Stimulated activated CD8-positive, alpha-beta memory T cell treated with anti-CD3 and anti-CD28 coated beads, Interleukin-2, amount 100 ng/mL, for 1 hour (primary cell): ENCODE results near the gene ZNF487.
"Not testable (repeated sequence)": the region's sequence is repeated elsewhere in the genome, so short reads cannot be mapped to it uniquely, and the experiment has no call there.

Experiments used
- DNase-seq, 2 donors: peaks; one replicate each; pipeline ENCODE4 v3.0.0-alpha.2; 2020; ENCODE audit warnings: low read depth in 2 of 2

ZNF487 gene

DNA sequence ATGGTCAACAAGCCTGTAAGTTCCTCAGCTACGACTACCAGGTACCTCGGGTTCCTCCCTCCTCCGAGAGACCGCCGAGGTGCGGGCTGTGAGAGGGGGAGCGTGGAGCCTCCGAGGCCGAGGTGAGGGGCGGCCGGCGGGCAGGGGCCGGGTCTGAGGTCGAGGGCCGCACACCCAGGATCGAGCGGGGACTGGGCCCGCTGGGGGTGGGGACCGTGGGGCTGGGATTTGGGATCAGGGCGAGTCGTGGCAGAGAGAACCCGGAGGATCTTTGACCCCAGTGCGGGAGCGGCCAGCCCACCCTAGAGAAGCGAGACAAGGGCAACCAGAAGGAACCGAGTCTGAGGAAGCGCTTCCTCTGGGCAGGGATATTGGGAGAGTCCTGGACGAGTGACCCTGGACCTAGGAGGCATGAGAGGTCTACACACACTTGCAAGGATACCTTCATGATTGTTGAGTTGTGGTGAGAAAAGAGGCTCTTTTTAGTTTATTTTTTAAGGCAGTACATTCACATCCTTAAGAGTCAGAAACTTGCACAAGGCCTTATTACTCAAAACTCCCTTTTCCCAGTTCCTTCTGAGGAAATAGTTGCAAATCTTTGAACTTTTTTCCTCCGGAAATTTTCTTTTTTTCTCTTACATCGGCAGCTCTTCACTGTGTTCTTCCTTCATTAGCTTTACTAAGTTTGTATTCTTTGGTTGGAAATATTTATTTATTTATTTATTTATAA lies 395 bp downstream of the ZNF487 start:
- no peak for DNase-seq

- no peak for DNase-seq
These were observed 3.7 kb downstream of the ZNF487 start for GRCh38 chr10:43440463-43441134.

DNA sequence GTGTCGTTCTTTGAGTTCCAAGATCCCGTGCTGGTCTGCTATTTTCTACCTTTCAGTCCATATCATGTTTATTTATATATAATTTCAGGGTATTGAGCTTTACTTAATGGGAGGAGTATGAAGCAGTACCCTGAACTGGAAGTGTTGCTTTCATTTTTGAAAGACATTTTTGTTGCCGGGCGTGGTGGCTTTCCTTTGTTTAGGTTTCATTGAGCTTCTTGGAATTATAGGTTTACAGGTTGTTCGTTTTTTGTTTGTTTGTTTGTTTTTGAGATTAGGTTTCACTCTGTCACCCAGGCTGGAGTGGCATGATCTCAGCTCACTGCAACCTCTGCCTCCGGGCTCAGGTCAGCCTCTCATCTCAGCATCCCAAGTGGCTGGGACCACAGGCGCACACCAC lies 7.4 kb downstream of the ZNF487 start:
- DNase-seq = no peak

DNA sequence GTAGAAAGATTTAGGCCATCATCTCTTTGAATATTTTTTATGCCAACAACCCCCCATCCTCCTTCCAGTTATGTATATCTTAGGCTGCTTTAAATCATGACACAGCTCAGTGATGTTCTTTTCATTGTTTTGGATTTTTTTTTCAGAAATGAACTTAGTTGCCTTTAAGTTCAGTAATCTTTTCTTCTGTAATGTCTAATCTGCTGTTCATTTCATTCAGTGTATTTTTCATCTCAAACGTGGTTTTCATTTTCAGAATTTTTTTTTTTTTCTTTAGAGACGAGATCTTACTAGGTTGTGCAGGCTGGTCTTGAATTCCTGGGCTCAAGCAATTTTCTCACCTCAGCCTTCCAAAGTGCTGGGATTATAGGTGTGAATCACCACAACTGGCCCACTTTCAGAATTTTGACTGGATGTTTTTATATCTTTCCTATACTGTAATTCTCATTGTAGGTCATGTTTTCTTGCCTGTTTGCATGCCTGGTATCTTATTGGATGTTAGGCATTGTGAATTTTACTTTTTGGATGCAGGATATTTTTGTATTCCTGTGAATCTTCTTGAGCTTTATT lies 8.1 kb downstream of the ZNF487 start:
- no peak for DNase-seq

GRCh38 chr10:43446219-43447017 lies 9.5 kb downstream of the ZNF487 start:
- DNase-seq = not testable (repeated sequence)

DNA sequence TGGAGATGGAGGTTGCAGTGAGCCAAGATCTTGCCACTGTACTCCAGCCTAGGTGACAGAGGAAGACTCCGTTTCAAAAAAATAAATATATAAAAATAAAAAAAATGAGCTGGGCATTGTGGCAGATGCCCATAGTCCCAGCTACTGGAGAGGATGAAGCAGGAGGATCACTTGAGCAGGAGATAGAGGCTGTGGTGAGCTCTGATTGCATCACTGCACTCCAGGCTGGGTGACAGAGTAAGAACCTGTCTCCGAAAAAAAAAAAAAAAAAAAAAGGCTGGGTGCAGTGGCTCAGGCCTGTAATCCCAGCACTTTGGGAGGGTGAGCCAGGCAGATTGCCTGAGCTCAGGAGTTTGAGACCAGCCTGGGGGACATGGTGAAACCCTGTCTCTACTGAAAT lies 11.8 kb downstream of the ZNF487 start:
- DNase-seq = no peak

DNA sequence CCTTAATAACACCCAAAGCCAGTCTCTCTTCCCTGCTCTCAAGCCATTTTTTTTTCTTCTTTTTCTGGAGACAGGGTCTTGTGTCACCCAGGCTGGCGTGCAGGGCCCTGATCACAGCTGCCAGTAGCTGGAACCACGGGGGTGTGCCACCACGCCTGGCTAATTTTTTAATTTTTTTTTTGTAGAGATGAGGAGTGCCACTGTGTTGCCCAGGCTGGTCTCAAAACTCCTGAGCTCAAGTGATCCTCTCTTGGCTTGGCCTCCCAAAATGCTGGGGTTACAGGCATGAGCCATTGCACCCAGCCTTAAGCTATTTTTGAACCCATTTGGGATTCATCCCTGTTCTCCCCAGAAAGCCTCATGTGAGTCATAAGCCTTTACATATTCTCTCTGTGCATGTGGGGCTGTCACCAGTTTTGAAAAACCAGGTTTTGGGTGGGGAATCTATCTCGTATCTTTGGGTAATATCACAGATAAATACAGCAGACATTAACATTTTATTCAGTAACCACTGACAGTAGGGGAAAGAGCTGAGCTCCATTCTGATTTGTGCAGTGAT lies 15.5 kb downstream of the ZNF487 start:
- DNase-seq = no peak

DNA sequence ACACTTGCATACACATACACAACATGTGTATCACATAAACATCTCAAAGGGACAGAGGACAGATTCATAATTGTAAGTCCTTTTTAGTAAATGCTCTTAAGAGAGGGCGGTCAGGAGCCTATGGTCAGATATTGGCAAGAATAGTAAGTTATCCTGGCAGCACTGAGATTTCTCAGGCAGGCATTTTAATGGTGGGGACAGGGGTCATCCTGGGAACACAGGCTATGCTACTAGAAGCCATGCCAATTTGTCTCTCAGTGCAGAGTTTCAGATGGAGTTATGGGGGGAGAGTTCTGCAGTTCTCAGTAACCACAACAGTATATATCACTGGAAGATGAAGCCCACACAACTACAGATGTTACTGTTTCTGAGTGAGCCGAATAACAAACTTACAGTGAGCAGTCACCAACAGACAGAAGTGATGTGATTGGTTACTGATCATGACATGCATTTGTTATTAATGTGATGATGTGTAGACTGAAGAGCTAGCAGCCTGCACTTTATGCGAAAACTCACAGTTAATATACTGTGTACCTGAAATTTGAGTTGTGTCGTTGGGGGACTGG lies 16.4 kb downstream of the ZNF487 start:
- DNase-seq = no peak

- not testable (repeated sequence) for DNase-seq
These were observed 17.1 kb downstream of the ZNF487 start for GRCh38 chr10:43454025-43454424.

- DNase-seq = not testable (repeated sequence)
These were observed 19.6 kb downstream of the ZNF487 start for GRCh38 chr10:43456561-43456960.

DNA sequence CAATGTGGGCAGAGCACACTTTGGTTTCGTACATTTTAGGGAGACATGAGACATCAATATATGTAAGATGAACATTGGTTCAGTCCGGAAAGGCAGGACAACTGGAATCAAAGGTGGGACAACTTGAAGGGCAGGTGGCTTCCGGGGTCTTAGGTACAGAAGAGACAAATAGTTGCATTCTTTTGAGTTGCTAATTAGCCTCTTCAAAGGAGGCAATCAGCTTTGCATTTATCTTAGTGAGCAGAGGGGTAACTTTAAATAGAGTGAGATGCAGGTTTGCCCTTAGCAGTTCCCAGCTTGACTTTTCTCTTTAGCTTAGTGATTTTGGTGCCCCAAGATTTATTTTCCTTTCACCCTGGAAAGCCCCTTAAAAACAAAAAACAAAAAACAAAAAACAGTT lies 21.3 kb downstream of the ZNF487 start:
- DNase-seq = no peak

- no peak for DNase-seq
These were observed 25.0 kb downstream of the ZNF487 start for GRCh38 chr10:43461950-43462349.

DNA sequence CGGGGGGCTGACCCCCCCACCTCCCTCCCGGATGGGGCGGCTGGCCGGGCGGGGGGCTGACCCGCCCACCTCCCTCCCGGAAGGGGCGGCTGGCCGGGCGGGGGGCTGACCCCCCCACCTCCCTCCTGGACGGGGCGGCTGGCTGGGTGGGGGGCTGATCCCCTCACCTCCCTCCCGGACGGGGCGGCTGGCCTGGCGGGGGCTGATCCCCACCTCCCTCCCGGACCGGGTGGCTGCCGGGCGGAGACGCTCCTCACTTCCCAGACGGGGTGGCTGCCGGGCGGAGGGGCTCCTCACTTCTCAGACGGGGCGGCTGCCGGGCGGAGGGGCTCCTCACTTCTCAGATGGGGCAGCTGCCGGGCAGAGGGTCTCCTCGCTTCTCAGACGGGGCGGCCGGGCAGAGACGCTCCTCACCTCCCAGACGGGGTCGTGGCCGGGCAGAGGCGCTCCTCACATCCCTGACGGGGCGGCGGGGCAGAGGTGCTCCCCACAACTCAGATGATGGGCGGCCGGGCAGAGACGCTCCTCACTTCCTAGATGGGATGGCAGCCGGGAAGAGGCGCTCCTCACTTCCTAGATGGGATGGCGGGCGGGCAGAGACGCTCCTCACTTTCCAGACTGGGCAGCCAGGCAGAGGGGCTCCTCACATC lies 28.3 kb downstream of the ZNF487 start:
- not testable (repeated sequence) for DNase-seq

- DNase-seq = not testable (repeated sequence)
These were observed 28.8 kb downstream of the ZNF487 start for GRCh38 chr10:43465736-43466120.

- no peak for DNase-seq
These were observed 34.2 kb downstream of the ZNF487 start for GRCh38 chr10:43471146-43471545.

DNA sequence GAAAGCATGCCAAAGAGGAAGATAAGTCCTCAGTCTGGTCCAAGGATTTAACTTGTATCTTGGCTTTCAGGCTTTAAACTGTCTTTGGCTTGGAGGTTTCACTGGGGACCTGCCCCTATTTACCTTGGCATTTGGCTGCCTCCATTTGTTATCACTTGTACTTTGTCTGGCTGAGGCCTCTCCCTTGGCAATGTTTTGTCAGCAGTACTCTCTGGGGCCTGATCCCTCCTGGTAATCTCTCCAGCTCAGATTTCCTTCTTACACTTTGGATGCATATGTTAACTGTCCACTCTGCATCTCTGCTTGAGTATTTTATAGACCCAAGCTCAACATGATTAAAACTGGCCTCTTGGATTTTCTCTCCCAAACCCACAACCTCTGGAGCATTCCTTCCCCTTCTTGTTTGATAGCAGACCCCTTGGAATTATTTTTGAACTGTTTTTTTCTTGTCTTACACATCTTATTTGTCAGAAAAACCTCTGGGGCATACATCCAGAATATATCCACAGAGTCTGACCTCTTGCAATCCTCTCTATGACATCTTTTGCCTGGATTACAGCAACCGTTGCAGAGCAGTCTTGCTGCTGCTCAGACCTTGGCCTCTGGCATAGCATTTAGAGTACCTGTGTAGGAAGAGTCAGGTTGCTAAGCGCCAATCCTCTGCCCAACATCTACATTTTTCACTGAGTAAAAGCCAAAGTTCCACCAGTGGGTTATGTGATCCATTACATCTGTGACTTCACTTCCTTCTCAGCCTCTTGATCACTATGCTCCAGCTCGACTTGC lies 35.2 kb downstream of the ZNF487 start:
- DNase-seq = no peak

DNA sequence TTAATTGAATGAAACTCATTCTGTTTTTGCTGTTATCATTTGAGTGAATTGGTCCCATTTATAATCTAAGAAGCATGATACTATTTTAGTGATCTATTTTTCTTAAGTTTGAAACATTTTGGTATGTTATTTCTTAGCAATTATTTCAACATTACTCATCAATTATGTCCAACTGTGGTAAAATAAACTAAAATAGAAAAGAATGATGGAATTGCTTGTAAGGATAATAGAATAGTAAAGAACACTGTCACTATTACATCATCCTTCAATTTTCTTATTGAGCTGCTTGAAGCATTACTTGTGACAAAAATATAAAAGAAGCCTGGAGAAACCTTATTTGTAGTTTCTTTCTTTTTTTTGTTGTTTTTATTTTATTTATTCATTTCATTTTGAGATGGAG lies 42.4 kb downstream of the ZNF487 start:
- DNase-seq = no peak

- DNase-seq = no peak
These were observed 45.6 kb downstream of the ZNF487 start for GRCh38 chr10:43482319-43483078.

- DNase-seq = no peak
These were observed 54.9 kb downstream of the ZNF487 start for GRCh38 chr10:43491855-43492254.

GRCh38 chr10:43502931-43503330 lies 66.0 kb downstream of the ZNF487 start:
- no peak for DNase-seq
